Posterior cingulate gyrus (tissue), 11 donors: ENCODE data around the gene FMO4.
"Not testable (repeated sequence)": the region's sequence is repeated elsewhere in the genome, so short reads cannot be mapped to it uniquely, and the experiment has no call there.

Experiments
- DNase-seq, 10 donors: peaks; one replicate each; pipeline versions ENCODE4 v3.0.0 to v3.0.0-alpha.2; 2020 to 2021; ENCODE audit warnings: mixed read lengths in 3 of 10
- intact Hi-C: fragments of 100-400 bp; cut with DNase I; formaldehyde crosslinking; loops from one replicate; pipeline ENCODE4 v1.15.1; 2023

The FMO4 gene

DNA sequence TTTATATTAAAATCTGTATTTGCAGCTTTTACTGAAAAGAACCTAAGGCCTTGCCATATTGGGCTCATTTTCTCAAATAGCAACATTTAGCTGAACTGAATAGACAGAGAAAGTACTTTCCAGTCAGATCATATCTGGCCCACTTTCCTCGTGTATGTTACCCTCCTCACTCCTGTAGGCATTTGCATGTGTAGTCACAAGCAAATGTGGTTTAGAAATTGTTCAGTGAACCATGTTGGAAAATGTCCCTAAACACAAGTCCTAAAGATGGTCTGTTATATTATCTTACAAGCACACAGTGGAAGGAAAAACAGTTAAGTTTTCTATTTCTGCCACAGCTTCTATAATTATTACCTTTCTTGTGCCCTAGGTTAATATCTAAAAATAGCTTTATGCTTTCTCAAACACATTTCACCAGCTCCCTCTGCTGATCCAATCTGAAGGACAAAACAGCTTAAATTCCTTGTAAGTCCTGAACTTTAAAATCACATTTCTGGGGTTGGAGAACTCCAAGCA, 606 bp upstream of the FMO4 start:
- no peak for DNase-seq
- intact Hi-C loops, result no loop called here

DNA sequence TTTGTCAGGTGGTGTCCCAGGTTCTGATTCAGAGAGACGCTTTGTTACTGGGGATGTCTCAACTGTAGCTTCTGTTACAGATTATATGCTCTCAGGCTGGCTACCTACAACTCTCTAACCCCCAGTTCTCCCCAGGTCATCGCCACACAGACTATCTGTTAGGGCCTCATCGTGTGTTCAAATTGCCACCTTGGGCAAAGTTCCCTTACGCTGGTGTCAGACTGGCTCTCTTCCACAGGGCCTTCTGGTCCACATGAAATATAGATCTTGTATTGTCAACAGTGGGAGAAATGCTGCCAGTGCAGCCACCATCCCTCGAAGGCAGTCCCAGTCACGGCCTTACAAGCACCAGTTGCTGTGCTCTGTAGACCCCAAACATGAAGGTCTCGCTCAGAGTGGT, 15.3 kb downstream of the FMO4 start:
- intact Hi-C loops, result no loop called here
- no peak for DNase-seq

DNA sequence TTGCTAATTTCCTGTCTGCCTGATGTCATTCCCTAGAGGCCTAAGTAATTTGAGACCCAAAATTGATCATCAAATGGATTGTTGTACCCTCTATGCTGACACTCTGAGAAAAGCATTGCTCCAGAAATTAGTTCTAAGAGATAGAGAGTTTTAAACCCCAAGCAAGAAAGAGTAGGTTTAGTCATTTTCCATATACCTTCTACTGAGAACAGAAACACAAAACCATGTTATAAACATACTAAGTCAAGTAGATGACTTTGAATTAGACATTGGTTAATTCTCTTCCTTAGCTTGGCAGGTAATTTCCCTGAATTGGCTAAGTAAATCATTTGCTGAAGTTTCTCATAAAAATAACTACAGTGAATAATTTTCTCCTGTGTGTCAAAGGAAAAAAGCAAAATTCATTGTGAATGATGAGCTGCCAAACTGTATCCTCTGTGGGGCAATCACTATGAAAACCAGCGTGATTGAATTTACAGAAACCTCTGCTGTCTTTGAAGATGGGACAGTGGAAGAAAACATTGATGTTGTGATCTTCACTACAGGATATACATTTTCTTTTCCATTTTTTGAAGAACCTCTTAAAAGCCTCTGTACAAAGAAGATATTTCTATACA, 20.1 kb downstream of the FMO4 start:
- no peak for DNase-seq
- intact Hi-C loops, result no loop called here

DNA sequence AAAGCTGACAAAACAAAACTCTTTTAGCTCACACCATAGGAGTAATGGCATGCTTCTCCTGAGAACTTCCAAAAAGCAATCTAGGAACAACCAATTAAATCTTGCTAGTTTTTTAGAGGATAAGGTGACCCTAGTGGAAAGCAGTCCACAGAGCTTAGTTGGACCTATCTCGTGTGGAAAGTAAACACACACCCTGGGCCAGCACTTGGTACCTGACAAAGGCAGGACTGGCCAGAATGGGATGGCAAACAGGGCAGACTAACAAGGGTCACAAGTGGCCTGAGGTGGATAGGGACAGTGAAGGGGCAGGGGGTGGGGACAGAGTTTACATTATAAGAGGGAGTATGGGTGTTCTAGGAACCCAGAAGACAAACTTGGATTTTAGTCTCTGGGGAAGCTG, 22.0 kb downstream of the FMO4 start:
- intact Hi-C loops, result no loop called here
- no peak for DNase-seq

DNA sequence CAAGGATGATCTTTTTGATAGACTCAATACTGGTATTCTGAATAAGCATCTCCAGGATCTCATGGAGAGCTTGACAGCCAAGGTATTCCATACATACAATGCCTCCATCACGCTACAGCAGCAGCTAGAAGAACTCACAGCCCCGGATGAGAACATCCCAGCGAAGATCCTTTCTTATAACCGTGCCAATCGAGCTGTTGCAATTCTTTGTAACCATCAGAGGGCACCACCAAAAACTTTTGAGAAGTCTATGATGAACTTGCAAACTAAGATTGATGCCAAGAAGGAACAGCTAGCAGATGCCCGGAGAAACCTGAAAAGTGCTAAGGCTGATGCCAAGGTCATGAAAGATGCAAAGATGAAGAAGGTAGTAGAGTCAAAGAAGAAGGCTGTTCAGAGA, 25.4 kb downstream of the FMO4 start:
- DNase-seq, intact Hi-C loops: not testable (repeated sequence)

DNA sequence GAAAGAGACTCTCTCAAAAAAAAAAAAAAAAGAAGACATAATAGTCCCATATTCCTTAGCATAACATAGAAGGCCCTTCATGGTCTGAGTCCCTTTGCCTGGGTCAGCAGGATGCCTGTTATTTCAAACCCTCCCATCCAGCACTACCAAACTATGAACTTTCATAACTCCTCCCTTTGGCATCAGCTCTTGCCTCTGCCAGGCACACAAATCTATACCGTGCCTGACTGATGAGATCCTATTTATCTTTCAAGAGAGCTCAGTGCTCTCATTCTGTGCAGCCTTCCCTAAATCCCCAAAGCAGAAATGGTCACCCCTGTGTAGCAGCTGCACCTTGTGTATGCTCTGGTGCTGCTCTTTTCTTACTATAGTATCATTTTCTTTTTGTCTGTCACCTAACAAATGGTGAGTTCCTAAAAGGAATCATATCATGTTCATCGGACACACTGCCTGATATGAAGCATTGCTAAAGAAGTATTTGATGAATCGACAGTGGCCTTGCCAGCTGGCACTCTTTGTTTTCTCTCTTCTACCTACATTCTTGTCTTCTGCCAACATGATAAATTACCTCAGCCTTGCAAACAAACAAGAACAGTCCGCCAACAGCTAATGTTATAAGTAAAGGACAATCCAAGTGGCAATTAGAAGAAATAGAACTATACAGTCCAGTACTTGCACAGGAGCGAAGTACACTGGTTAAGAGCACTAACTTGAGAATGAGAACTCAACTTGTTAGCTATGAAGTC, 29.9 kb downstream of the FMO4 start:
- intact Hi-C loops, result no loop called here
- DNase-seq, result no peak

DNA sequence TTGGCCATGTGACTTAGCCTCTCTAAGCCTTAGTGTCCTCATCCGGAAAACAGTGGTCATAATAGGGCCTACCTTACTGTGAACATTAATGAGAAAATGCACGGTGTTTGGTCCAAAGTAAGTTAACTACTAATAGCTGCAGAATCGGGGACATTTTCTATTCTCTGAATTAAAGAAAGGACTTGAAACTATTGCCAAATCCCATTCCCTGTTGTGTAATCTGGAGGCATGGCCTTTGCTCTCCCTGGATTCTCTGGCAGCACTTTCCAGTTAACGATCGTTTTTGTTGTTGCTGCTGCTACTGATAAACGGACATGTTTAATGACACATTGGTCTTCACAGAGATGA, 30.5 kb downstream of the FMO4 start:
- intact Hi-C loops, result no loop called here
- DNase-seq, result no peak

DNA sequence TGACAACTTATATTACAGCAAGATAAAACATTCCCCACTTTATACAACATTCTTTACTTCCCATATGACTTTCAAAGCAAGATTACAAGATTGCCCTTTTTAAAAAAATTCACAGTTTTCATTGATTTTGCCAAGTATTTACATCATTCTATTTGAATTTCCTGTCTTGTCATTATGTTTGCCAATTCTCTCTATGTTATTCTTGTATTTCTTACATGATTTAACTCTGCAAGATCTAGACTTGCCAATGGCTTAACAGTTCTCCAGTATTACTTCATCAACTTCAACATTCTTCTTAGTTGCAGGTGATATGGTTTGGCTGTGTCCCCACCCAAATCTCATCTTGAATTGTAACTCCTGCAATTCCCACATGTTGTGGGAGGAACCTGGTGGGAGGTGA, 31.6 kb downstream of the FMO4 start:
- intact Hi-C loops, result no loop called here
- no peak for DNase-seq

DNA sequence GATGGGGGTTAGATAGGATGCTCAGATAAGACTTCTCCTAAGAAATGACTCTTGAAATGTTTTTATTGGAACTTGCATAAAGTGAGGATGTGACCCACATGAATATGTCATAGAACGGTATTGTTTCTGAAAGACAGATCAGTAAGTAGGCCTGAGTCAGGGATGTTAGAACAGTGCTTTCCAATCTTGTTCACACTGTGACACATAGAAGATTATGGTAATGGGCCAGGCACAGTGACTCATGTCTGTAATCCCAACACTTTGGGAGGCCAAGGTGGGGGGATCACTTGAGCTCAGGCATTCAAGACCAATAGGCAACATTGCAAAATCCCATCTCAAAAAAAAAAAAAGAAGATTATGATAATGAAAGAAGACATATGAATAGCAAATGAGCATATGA, 32.9 kb downstream of the FMO4 start:
- intact Hi-C loops, result no loop called here
- no peak for DNase-seq

DNA sequence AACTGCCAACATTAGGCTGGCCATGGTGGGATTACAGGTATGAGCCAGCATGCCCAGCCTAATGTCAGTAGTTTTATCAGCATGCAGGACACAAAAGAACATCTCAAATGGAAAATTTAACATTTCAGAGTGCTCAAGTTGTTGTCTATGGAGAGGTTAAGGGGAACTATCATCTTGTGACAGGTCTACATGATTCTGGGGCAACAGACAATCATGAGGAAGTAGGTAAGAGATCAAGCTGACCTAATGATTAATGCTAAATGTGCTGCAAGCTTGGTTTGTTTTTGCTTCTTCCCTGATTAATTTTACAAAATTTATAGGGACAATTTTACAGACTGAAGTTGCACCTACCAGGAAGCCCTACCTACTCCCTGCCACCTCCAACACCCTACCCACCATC, 36.6 kb downstream of the FMO4 start:
- no peak for DNase-seq
- intact Hi-C loops, result no loop called here

DNA sequence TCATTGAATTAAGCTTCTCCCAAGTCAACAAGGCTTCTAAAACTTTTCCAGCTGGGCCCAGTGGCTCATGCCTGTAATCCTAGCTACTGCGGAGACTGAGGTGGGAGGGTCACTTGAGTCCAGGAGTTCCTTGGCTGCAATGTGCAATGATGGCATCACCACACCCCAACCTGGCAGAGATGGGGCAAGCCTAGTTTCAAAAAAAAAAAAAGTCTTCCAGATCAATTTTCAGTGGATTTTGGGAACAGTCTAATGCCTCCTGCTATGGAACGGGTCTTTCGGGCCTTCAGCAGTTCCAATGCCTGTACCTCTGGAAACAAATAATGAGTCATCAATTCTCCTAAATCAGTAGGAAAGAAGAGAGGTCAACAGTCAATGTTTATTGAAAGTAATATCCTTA, 38.0 kb downstream of the FMO4 start:
- DNase-seq, result no peak
- intact Hi-C loops, result no loop called here

DNA sequence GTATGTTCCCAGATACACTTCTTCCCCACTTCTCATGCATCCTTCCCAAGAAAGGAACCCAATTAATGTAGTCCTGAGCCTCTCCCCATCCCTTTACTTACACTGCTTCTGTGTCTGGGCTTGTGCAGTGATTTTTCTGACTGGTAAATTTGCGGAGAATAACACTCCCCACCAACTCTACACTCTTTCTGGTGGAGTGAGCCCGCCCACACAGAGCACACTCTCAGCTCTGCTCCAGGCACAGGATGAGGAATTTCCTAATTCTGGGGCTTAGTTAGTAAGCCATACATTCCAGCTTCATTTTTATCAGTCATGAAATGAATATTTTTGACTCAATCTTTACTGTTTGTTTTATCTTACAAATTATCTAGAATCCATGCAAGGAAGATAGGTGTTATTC, 38.6 kb downstream of the FMO4 start:
- no peak for DNase-seq
- intact Hi-C loops, result no loop called here

DNA sequence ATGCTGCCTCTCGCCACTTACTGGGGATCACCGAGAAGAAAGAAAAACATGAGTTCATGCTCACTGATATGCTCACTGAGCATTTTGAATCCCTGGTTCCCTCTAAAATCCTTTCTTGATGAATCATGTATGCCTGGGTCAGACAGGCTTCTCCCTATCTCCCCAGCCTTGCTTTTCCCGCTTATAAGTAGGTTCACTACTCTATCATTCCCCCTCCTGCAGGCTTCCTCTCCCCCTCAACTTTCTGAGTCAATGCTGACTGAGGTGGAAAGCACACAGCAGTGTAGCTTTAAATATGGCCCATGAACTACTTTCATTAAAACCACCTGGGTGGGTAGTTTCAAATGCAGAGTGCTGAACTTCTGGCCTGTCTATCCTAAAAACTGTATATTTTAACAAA, 41.7 kb downstream of the FMO4 start:
- intact Hi-C loops, result no loop called here
- no peak for DNase-seq

DNA sequence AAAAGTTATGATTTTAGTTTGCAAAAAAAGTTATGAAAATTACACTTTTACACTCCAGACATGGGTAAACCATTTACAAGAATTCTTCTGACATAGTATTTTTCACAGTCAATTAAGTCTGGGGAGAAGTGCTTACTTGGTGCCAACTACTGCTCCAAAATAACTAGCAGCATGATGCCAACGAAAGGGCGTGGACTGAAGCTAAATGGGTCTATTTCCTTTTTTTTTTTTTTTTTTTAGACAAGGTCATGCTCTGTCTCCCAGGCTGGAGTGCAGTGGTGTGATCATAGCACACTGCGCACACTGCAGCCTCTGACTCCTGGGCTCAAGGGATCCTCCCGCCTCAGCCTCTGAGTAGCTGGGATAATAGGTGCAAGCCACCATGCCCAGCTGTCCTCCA, 43.2 kb downstream of the FMO4 start:
- intact Hi-C loops, result no loop called here

DNA sequence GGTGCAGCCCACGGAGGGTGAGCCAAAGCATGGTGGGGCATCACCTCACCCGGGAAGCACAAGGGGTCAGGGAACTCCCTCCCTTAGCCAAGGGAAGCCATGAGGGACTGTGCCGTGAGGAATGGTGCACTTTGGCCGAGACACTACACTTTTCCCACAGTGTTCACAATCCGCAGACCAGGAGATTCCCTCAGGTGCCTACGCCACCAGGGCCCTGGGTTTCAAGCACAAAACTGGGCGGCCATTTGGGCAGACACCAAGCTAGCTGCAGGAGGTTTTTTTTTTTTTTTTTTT, 45.3 kb downstream of the FMO4 start:
- intact Hi-C loops, DNase-seq: not testable (repeated sequence)

More for the DNA sequence above, 43.2 kb downstream of the FMO4 start:
- no peak for DNase-seq

DNA sequence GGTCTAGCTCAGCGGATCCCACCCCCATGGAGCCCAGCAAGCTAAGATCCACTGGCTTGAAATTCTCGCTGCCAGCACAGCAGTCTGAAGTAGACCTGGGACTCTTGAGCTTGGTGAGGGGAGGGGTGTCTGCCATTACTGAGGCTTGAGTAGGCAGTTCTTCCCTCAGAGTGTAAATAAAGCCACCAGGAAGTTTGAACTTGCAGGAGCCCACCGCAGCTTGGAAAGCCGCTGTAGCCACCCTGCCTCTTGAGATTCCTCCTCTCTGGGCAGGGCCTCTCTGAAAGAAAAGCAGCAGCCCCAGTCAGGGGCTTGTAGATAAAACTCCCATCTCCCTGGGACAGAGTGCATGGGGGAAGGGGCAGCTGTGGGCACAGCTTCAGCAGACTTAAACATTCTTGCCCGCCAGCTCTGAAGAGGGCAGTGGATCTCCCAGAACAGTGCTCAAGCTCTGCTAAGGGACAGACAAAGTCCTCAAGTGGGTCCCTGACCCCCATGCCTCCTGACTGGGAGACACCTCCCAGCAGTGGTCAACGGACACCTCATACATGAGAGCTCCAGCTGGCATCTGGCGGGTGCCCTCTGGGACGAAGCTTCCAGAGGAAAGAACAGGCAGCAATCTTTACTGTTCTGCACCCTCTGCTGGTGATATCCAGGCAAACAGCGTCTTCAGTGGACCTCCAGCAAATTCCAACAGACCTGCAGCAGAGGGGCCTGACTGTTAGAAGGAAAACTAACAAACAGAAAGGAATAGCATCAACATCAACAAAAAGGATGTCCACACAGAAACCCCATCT, 45.9 kb downstream of the FMO4 start:
- intact Hi-C loops, DNase-seq: not testable (repeated sequence)

DNA sequence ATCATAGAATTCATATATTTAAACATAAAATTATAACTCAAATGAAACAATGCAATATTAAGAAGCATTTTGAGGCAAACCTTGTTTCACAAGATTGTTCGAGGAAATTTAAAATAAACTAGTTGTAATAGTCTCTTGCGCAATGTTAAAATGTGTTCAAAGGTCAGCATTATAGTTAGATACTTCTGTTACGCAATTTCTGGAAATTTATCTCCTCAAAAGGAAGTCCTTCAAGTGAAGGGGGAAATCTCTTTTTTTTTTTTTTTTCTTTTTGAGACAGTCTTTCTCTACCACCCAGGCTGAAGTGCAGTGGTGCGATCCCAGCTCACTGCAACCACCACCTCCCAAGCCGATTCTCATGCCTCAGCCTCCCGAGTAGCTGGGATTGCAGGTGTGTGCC, 52.1 kb downstream of the FMO4 start:
- intact Hi-C loops, result no loop called here
- no peak for DNase-seq

DNA sequence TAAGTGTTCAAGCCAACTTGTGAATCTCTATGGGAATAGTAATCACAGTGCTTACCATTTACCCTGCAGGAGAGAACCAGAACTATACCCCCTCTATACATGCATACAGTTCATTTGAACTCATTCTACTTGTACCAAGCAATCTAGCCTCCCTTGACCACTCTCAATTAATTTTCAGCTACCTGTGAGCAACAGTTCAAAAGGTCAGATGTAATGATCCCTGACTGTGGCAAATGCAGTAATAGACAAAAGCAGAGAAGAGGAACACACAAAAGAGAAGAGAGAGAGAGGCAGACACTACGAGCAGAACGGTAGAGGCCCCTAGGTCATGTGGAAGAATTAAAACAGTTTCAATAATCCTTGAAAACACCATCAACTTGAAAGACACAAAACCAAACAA, 52.8 kb downstream of the FMO4 start:
- intact Hi-C loops, result no loop called here
- DNase-seq, result no peak

DNA sequence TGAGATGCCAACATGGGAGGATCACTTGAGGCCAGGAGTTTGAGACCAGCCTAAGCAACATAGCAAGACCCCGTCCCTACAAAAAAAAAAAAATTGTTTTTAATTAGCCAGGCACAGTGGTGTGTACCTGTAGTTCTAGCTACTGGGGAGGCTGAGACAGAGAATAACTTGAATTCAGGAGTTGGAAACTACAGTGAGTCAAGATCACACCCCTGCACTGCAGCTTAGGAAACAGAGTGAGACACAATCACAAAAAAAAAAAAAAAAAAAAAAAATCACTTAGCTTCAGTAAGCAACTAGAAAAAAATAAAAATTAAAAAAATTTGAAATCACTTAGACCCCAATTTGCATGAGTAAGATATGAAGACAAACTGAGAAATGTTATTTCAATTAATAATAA, 53.5 kb downstream of the FMO4 start:
- intact Hi-C loops, result no loop called here
- DNase-seq, result no peak

DNA sequence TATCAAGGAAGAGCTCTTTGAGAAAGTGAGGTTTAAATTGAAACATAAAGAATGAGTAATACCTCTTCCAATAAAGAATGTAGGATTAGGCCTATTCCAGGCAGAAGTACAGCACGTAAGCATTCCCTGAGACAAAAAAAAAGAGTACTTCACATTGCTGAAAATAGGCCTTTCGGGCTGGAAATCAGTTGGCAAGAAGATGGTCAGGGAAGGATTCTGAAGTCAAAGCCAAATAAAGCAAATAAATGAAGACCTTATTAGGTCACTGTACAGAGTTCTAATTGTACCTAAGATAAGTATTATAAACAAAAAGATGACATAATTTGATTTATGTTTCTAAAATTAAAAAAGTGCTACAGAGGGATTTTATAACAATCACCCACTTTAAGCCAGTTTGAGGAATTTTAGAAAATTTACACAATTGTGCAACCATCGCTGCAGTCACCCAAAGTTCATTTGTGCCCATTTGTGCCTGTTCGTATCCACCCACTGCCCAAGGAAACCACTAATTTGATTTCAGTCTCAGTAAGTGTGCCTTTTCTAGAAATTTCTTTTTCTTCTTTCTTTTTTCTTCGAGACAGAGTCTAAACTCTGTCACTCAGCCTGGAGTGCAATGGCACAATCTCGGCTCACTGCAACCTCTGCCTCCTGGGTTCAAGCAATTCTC, 58.6 kb downstream of the FMO4 start:
- DNase-seq, result no peak

DNA sequence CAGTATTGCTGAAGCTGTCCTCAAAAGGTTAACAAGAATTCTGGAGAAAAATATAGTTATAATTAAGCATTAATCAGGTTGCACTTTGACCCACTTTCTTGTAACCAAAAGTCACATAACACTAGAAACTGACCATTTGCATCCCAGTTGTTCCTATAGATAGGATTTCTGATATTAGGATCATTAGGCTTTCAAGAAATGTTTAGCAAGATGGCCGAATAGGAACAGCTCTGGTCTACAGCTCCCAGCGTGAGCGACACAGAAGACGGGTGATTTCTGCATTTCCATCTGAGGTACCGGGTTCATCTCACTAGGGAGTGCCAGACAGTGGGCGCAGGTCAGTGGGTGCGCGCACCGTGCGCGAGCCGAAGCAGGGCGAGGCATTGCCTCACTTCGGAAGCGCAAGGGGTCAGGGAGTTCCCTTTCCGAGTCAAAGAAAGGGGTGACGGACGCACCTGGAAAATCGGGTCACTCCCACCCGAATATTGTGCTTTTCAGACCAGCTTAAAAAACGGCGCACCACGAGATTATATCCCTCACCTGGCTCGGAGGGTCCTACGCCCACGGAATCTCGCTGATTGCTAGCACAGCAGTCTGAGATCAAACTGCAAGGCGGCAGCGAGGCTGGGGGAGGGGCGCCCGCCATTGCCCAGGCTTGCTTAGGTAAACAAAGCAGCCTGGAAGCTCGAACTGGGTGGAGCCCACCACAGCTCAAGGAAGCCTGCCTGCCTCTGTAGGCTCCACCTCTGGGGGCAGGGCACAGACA, 59.6 kb downstream of the FMO4 start:
- DNase-seq, intact Hi-C loops: not testable (repeated sequence)

More for the DNA sequence above, 58.6 kb downstream of the FMO4 start:
- intact Hi-C loops, result no loop called here
